GM11168 (cell line): Measurements from ENCODE around the gene DNAH7.

Experiments
- in situ Hi-C: fragments of 300-500 bp; cut with MboI; formaldehyde crosslinking; loops from one replicate; pipeline ENCODE4 v1.12.0; 2022; ENCODE audit warnings: low sequenced_read_pairs; ENCODE audit not compliant: unreplicated experiment

The DNAH7 gene

DNA sequence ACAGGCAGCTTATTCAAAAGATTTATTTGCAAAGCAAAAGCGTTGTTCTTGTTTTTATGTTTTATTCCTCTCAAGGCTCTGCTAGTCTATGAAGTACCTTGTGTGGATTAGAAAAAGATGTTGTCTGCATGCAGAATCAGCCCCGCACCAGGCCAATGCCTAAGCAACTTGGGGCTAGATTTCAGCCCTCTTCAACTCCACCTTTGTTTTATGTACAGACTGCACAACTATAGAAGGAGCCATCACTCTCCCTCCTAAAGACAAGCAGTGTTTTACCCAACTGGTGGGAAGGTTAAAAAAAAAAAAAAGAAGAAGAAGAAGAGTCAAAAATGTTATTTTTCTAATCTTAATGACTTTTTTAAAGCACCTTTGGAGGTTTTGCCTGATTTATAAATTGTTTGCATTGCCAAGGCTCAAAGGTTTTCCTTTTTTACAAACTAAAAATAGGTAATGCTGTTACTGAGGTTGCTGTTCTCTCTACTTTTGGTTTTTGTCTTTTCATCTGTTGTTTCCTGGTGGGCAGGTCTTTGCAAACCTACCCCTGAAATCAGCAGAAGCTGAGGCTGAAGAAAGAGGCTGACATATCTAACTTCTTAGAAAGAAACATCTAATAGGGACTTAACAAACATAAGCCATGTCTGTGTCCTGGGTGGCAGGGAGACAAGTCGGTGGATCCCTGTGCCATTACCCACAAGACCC, 247.6 kb downstream of the DNAH7 start:
- in situ Hi-C loops: no loop called here

GRCh38 chr2:195820373-195820772, 248.3 kb downstream of the DNAH7 start:
- in situ Hi-C loops: no loop called here

DNA sequence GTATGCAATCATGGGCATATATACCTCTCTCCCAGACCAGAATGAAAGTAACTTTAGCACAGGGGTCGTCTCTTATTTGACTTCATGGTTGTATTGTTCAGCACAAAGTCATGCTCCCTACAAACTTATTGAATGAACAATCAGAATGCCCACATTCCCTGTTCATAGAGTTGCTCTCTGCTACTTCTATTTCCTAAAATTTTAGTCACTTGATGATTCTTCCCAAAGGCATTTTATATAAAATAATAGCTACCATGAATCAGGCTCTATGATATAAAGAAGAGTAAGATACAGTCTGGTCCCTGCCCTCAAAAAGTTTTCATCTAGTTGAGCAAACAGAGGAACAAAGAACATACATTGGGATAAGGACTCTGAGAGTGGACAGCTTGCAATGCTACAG, 249.4 kb downstream of the DNAH7 start:
- in situ Hi-C loops: no loop called here

- in situ Hi-C loops: no loop called here
Measured at GRCh38 chr2:195818526-195818925, 250.1 kb downstream of the DNAH7 start.

DNA sequence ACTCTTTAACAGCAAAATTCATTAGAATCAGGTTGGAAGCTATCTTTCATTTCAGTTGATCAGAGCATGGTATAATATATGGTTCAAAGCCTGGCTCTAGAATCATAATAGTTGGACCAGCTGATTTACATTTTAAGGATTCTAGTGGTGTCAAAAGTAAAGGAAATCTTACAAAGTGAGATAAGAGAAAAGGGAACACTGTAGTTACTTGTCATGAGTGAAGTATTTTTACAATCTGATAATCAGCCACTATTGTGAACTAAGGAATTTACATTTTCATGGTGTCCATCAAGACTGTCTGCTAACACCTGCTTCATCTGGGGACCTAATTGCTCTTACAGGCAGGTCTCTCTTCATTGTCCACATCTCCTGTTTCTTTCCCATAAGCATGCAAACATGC, 250.5 kb downstream of the DNAH7 start:
- in situ Hi-C loops: no loop called here

DNA sequence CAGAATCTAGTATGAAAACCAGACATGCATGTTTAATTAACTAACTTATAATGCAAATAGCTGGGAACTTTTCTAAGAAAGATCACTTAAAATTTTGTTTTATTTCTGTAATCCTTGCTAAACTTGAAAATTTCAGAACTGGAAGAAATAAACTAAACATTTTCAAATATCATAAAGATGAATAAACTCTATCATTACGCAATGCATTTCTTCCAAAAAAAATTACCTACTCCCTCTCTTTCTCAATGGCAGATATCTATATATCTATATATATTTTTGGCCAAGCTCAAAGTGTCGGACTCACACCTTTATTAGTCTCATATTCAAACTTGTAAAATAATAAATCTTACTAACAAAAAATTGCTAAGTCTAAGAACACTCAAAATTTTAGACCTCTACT, 253.6 kb downstream of the DNAH7 start:
- in situ Hi-C loops: no loop called here

DNA sequence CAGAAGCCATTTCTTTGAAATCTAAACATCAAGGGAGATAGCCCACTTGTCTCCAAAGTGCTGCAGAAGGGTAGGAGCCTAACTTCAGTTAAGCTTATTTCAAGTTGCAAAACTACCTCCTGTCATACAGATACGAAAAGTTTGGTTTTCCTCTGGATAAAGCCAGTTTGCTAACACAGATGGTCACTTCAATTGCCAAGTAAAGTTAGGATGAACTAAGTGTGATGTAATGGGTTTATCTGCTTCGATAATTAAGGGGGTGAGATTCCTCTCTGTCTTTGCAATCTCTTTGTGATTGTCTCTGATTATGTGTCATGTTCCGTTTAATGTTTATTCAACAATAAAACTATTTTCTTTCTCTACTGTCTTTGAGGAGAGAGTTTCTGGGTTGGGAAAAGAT, 255.2 kb downstream of the DNAH7 start:
- in situ Hi-C loops: no loop called here

DNA sequence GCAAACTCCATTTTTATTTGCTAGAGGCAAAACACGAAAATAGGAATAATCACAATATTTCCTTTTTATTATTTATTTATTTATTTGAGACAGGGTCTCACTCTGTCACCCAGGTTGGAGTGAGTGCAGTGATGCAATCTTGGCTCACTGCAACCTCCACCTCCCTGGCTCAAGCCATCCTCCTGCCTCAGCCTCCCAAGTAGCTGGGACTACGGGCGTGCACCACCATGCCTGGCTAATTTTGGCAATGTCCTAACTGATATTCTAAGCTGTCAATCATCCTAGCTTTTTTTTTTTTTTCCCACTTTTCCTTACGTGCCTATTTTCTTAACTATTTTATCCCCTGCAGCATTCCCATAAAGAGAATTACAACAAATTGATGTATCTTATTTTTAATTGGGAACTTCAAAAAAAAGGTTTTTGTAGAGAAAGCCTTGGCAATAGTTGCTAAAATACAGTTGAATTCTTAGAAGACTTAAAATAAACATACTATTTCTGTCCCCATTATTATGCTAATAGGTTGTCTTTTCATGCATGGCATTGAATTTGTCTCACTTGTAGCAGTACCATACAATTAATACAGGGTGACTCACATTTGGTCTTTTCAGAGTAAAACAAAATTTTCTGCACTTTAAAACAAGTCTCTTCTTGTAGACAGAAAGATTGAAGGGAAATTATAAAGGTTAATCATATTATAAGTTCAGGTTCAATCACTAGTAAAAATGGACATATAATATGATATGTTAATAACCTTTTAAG, 258.1 kb downstream of the DNAH7 start:
- in situ Hi-C loops: no loop called here

DNA sequence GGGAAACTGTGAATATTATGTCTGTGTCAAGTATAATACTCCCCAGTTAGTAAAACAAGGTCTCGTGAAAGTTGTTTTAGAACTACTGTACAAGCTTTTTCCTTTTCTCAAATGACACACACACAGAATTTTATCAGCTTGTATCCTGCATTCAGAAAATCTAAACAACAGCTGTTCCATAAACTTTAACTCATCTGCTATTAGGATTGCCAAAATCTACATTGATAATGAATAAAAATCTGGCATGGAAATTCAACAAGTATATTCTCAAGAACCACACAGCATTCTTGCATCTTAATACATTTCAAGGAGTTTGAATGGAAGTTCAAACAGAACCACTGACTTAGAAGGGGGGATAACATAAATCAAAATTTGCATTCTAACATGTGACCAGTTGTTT, 260.4 kb downstream of the DNAH7 start:
- in situ Hi-C loops: no loop called here

DNA sequence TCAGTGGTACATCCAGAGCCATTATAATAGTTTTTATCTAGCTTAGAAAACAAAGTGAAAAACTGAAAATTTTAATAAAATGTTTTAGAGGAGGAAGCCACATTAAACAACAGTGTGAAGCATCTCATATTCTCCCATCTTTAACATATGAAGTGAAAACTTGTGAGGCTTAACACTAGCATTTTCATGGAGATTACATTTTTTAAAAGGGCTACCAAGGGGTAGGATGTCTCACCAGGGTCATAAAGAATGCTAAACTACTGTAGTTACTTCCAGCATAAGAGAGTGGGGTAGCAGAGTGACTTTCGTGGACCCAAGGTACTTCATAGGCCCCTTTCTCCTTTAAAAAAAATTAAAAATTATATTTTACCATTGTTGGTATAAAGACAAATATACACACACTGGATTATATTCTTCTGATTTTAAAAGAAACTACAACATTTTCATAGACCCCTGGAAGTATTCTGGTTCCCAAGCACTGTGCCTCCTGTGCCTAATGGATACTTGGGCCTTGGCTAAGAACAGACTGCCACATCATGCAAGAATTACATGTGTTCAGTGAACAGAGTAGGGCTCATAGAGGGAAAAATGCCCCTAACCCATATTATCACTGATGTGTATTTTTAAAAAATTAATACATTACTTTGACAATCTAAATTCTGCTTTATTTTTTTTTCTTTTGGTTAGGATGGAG, 263.2 kb downstream of the DNAH7 start:
- in situ Hi-C loops: no loop called here

DNA sequence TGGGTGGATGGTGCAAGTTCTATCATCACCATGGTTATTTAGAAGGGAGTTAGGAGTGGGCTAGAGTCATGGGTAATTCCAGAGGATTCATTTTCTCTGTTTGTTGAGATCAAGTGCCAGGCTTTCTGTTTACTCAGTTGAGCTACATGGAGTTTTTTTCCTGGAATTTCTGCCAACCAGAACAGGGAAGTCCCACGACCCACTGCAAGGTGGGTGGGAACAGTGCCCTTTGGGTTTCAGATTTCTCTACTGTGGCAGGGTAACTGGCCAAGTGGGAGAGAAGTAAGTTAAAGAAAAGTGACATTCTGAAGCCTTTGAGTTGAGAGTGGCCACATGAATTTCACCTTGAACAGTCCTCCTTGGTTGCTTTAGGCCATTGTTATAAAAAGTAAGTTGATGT, 272.8 kb downstream of the DNAH7 start:
- in situ Hi-C loops: no loop called here

GRCh38 chr2:195793881-195794280, 274.8 kb downstream of the DNAH7 start:
- in situ Hi-C loops: no loop called here

DNA sequence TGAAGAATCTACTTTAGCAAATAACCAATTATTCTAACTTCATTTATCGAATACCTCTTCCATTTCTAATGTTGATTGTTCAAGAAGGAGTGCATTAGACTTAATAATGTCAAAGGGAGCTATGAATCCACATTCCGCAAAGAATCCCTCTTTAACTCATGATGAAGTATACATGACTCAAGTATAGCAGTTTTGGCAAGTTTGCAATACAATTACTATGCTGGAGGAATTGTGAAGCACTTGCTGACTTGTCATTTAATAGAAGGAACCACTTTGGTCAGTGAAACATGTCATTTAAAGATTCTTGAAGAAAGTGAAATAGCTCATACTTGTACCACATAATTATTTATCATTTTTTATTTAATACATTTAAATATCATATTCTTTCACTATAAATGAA, 286.5 kb downstream of the DNAH7 start:
- in situ Hi-C loops: no loop called here

DNA sequence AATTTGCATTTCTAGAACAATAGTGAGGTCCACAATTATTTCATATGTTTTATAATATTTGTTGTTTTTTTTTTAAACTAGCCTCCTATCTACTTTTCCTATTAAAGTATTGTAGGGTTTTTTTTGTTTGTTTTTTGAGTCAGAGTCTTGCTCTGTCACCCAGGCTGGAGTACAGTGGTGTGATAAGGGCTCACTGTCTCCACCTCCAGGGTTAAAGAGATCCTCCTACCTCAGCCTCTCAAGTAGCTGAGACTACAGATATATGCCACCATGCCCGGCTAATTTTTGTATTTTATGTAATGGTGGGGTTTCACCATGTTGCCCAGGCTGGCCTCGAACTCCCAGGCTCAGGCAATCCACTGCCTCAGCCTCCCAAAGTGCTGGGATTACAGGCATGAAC, 289.1 kb downstream of the DNAH7 start:
- in situ Hi-C loops: no loop called here

- in situ Hi-C loops: no loop called here
Measured at GRCh38 chr2:195769975-195770374, 298.7 kb downstream of the DNAH7 start.

- in situ Hi-C loops: no loop called here
Measured at GRCh38 chr2:195768431-195768830, 300.2 kb downstream of the DNAH7 start.

GRCh38 chr2:195766691-195767090, 301.9 kb downstream of the DNAH7 start:
- in situ Hi-C loops: no loop called here

DNA sequence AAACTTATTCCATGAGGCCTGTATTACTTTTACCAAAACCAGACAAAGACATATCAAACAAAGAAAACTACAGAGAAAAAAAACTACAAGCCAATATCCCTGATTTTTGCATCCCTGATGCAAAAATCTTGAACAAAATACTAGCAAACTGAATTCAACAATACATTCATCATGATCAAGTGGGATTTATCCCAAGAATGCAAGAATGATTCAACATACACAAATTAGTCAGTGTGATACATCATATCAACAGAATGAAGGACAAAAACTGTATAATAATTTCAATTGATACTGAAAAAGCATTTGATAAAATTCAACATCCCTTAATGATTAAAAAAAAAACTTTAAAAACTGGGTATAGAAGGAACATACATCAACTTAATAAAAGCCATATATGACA, 304.8 kb downstream of the DNAH7 start:
- in situ Hi-C loops: no loop called here

- in situ Hi-C loops: no loop called here
Measured at GRCh38 chr2:195759877-195760276, 308.8 kb downstream of the DNAH7 start.

- in situ Hi-C loops: no loop called here
Measured at GRCh38 chr2:195758846-195759245, 309.8 kb downstream of the DNAH7 start.

DNA sequence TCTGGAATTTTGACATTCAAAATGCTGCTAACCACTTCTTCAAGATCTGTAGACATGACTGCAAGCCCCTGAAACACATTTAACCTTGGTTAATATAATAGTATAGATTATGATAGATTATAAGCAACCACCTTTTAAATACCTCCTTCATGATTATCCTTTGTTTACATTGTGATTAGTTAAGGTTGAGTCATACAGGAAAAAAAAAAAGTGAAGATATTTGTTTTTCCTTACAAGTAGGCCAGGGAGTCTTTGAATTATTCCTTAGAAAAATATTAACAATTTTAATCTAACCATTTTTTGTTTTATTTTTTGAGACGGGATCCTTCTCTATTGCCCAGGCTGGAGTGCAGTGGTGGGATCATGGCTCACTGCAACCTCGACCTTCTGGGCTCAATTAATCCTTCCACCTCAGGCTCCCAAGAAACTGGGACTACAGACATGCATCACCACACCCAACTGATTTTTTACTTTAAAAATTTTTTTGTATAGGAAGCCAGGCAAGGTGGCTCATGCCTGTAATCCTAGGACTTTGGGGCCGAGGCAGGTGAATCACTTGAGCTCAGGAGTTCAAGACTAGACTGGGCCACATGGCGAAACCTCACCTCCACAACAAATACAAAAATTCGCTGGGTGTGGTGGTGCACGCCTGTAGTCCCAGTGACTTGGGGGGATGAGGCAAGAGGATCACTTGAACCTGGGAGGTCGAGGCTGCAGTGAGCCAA, 312.3 kb downstream of the DNAH7 start:
- in situ Hi-C loops: no loop called here
